HG03159 (cell line): ENCODE measurements around the gene BCL7A.
A peak's percentile ranks its signal among the peaks of the same experiment; 100 is the strongest.
"Not testable (repeated sequence)": the region's sequence is repeated elsewhere in the genome, so short reads cannot be mapped to it uniquely, and the experiment has no call there.

Experiments
- ATAC-seq: cut with Tn5 transposase; IDR thresholded peaks from one replicate; pipeline ENCODE4 v1.9.1; 2021; ENCODE audit warnings: mild to moderate bottlenecking, moderate library complexity; ENCODE audit not compliant: unreplicated experiment

The BCL7A gene

DNA sequence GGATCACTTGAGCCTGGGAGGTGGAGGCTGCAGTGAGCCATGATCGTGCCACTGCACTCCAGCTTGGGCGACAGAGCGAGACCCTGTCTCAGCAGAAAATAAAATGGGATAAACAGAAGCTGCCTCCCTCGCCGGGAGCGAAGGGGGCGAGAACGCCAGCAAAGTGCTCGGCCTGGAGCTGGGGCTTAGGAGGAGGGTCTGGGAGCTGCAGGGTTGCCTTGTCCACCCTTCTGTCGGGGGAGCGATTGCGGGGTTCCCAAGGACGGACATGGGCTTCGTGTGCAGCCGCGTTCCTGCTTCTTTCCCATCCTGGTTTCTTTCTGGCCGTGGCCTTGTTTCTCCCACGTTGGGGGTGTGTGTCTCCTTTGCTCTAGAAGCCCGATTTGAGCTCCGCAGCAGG lies 29.0 kb downstream of the BCL7A start:
- ATAC-seq, result no peak

DNA sequence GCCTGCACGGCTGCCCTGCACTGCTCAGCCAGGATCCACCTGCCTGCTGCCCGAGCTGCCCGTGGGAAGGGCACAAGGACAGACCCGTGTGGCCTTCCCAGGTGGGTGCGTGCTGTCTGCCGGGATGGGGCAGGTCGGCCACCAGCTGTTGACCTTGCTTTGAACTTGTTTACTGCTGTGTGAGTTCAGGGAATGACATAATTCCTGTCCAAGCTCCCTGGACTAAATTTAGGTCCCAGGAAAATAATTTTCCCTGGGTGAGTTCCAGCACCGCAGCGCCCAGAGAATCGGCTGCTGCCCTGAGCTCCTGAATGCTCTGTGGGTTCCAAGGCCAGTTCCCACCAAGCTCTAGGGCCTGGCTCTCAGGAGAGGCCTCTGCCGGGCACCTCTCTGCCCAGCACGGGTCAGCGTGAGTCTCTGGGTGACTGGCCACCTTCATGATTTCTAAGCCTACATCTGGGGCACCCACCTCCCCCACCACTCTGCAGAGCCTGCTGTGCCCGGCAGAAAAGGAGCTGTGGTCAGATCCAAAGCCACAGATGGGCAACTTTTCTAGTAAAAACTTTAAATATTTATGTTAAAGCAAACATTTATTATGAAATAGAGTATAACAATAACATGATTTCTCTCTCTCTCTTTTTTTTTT lies 29.7 kb downstream of the BCL7A start:
- ATAC-seq, result no peak

- no peak for ATAC-seq
Observed at GRCh38 chr12:122052285-122052684, 30.6 kb downstream of the BCL7A start.

DNA sequence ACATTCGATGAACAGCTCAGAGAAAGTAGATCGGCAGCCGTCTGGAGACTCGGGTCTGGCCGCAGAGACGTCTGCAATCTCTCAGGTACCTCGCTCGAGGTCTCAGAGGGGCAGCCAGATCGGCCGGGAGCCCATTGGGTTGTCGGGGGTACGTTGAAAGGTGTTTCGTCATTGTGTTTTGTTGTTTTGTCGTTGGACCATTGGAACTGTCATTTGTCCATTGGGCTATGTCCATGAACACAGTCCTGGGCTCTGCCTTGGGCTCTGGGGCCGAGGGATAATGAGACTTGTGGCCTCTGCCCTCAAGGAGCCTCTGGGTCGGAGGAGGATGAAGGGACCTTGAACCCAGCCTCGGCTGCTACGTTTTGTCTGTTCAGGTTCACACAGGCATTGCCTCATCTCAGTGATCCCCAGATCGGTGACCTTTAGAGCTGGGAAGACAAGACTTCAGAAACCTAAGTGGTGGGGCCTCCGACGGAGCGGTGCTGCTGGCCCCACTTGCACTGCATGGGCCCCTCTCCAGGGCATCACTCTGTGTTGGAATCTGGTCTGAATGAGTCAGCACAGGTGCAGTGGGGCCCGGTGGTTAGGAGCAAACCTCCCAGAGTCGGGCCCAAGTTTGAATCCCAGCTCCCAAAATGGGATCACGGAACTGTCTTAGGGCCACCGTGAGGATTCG lies 33.3 kb downstream of the BCL7A start:
- no peak for ATAC-seq

GRCh38 chr12:122056406-122056805 lies 34.7 kb downstream of the BCL7A start:
- ATAC-seq, result not testable (repeated sequence)

- no peak for ATAC-seq
Observed at GRCh38 chr12:122057007-122057735, 35.5 kb downstream of the BCL7A start.

GRCh38 chr12:122057769-122058168 lies 36.1 kb downstream of the BCL7A start:
- no peak for ATAC-seq

DNA sequence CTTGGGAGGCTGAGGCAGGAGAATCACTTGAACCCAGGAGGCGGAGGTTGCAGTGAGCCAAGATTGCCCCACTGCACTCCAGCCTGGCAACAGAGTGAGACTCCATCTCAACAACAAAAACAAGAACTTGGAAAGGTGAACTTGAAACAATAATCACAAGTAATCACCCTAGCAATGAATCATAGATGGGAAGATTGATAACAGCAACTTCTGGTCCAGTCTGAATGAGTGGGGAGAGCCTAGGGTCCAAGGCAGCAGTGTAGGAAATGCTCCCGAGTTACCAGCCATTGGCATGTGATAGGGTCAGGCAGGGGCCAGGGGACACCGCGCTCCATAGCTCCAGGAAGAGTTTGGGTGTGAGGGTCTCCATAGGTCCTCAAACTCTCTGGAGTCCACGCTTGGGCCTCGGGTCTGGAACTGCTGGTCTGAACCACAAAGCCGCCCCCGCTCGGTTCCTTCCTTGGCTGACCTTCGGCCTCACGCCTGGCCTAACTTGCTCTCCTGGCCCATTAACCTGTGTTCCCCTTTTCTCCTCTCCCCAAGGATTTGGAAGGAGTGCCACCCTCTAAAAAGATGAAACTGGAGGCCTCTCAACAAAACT lies 37.0 kb downstream of the BCL7A start:
- ATAC-seq, result no peak

GRCh38 chr12:122059203-122059960 lies 37.7 kb downstream of the BCL7A start:
- no peak for ATAC-seq

- ATAC-seq, result no peak
Observed at GRCh38 chr12:122060081-122060501, 38.4 kb downstream of the BCL7A start.

- no peak for ATAC-seq
Observed at GRCh38 chr12:122061253-122061652, 39.6 kb downstream of the BCL7A start.

DNA sequence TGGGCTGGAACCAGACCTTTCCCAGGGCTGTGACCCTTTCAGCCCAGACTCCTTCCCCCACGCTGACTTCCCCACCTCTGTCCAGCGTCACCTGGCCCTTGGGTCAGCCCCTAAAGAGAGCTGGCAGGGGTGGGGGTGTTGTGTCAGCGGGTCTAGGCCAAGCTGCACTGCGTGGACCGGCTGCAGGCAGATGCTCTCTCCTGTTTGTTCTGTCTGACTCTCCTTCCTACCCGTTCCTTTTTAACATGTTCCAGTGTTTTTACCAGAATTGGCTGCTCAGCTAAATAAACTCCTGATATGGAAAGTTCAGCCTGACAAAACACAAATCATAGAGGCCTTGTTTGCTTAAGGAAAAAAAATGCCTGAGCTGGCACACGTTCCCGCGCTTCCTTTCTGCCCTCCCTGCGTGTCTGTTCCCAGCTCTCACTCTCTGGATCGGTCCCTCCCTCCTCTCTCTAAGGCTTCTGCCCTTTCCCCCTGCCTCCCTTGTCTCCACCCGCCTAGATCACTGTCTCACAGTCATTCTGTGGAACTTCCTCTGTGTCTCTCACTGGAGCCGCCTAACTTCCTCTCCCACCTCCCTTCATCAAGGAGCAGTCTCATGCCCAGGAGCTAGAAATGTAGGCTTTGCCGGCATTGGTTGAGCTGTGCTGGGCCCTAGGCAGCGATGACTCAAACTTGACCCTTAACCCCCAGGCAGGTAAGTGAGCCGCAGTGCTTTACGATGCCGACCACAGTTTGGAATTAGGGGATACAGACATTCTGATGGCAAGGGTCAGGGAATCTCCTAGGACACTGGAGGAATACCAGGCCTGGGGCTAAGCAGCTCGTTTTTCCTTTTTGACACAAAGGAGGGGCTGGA lies 41.4 kb downstream of the BCL7A start:
- ATAC-seq, result no peak

- no peak for ATAC-seq
Observed at GRCh38 chr12:122063694-122064024, 42.0 kb downstream of the BCL7A start.

DNA sequence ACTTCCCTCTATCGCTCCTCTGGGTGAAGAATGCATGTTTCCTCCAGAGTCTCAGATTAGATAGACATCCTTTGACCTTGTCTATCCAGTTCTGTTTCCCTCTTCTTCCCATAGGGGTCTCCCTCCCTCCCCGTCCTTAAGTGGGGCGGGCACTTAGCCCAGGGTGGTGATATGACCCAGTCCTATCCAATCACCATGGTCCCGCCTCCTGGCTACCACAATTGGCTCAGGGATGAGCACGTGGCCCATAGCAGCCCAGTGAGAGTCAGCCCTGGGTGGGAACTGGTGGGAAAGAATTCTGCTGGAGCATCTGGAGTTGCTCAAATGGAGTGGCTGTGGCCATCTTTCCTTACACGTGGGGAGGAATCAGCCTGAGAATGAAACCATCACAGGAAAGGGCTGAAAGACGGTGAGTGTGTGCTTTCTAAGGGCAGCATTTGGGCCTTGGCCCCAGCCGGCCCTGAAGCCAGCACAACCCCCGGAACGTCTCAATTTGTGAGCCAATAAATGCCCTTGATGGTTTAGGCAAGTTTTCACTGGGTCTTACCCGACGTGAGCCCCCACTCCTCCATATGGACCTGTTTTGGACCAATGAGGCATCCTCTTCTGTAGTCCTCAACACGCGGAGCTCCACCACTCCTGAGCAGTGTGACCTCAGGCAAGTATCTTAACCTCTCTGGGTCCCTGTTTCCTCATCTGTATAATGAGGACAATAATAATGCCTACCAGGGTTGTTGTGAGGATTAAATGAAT lies 42.5 kb downstream of the BCL7A start:
- no peak for ATAC-seq

- ATAC-seq, result no peak
Observed at GRCh38 chr12:122064780-122065588, 43.3 kb downstream of the BCL7A start.

GRCh38 chr12:122067548-122067947 lies 45.9 kb downstream of the BCL7A start:
- ATAC-seq, result peak; percentile 13

GRCh38 chr12:122067966-122068365 lies 46.3 kb downstream of the BCL7A start:
- peak; percentile 85 for ATAC-seq
